Fibroblast of skin of left quadriceps (primary cell): ENCODE results near the gene KRT25.

Source experiments
- DNase-seq, 2 experiments: peaks; one replicate each; pipeline ENCODE4 v3.0.0-alpha.2; 2013; ENCODE audit warnings: low read depth in 2 of 2

The KRT25 gene

GRCh38 chr17:40755231-40755630 is at the start of gene KRT25:
Gene KRT25 (minus strand): TSS chr17:40755331. CDS start chr17:40755271, 60 bp downstream.
- DNase-seq: no peak

- peak; percentile 55 for DNase-seq
Observed at GRCh38 chr17:40803617-40804082, 48.5 kb upstream of the KRT25 start.

GRCh38 chr17:40801157-40801556 is 46.0 kb upstream of the KRT25 start:
- no peak for DNase-seq

- DNase-seq: no peak
Observed at GRCh38 chr17:40800381-40800780, 45.2 kb upstream of the KRT25 start.

- DNase-seq: no peak
Observed at GRCh38 chr17:40799859-40800258, 44.7 kb upstream of the KRT25 start, which contains the start of gene KRT28. Gene KRT28 (minus strand): TSS chr17:40799959. CDS start chr17:40799893, 66 bp downstream.

- DNase-seq: no peak
Observed at GRCh38 chr17:40796846-40797245, 41.7 kb upstream of the KRT25 start.

GRCh38 chr17:40795019-40795667 is 40.0 kb upstream of the KRT25 start:
- no peak for DNase-seq

GRCh38 chr17:40794466-40794865 is 39.3 kb upstream of the KRT25 start:
- DNase-seq: no peak

GRCh38 chr17:40793832-40794231 is 38.7 kb upstream of the KRT25 start:
- no peak for DNase-seq

GRCh38 chr17:40791787-40792436 is 36.8 kb upstream of the KRT25 start:
- DNase-seq: no peak

- no peak for DNase-seq
Observed at GRCh38 chr17:40791111-40791510, 36.0 kb upstream of the KRT25 start.

- DNase-seq: no peak
Observed at GRCh38 chr17:40782450-40782849, 27.3 kb upstream of the KRT25 start, which contains the start of gene KRT27. Gene KRT27 (minus strand): TSS chr17:40782550. CDS start chr17:40782493, 57 bp downstream.

GRCh38 chr17:40779181-40779909 is 24.2 kb upstream of the KRT25 start:
- DNase-seq: no peak

- no peak for DNase-seq
Observed at GRCh38 chr17:40778461-40778860, 23.3 kb upstream of the KRT25 start.

GRCh38 chr17:40777971-40778370 is 22.8 kb upstream of the KRT25 start:
- no peak for DNase-seq

- no peak for DNase-seq
Observed at GRCh38 chr17:40777459-40777858, 22.3 kb upstream of the KRT25 start.

- no peak for DNase-seq
Observed at GRCh38 chr17:40775945-40776344, 20.8 kb upstream of the KRT25 start.

GRCh38 chr17:40772101-40772500 is 17.0 kb upstream of the KRT25 start, which contains the start of gene KRT26:
Gene KRT26 (minus strand): TSS chr17:40772201. CDS start chr17:40772113, 88 bp downstream.
- DNase-seq: no peak

GRCh38 chr17:40765657-40766056 is 10.5 kb upstream of the KRT25 start:
- no peak for DNase-seq

GRCh38 chr17:40763752-40764151 is 8.6 kb upstream of the KRT25 start:
- DNase-seq: no peak

GRCh38 chr17:40760105-40761016 is 5.2 kb upstream of the KRT25 start:
- DNase-seq: no peak
